NCI-H1436 treated with DMSO at 0.1 percent for 48 hours (cell line): ENCODE results near the gene ADK.

Experiments used
- DNase-seq: peaks from one replicate; lab custom pipeline; 2025; lab: John Stamatoyannopoulos, UW

The ADK gene

DNA sequence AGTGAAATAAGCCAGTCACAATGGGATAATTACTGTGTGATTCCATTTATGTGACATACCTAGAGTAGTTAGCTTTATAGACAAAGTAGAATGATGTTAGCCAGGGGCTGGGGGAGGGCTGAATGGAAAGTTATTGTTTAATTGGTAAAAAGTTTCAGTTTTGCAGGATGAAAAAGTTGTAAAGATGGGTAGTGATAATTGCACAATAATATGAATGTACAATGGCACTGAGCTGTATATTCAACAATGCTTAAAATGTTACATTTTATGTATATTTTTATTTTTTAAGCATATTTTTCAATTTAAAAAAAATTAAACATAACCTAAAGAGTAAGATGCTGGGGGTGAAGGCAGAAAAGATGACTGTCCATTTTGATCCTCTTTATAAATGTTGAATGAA, 459.3 kb downstream of the ADK start:
- DNase-seq = no peak

DNA sequence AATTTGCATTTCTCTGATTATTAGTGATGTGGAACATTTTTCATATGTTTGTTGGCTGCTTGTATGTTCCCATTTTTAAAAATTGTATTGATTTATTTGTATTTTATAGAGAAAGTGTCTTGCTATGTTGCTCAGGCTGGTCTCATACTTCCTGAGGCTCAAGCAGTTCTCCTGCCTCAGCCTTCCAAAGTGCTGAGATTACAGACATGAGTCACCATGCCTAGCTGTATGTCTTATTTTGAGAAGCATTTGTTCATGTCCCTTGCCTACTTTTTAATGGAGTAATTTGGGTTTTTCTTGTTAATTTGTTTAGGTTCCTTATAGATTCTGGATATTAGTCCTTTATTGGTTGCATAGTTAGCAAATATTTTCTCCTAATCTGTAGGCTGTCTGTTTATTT, 461.2 kb downstream of the ADK start:
- no peak for DNase-seq

DNA sequence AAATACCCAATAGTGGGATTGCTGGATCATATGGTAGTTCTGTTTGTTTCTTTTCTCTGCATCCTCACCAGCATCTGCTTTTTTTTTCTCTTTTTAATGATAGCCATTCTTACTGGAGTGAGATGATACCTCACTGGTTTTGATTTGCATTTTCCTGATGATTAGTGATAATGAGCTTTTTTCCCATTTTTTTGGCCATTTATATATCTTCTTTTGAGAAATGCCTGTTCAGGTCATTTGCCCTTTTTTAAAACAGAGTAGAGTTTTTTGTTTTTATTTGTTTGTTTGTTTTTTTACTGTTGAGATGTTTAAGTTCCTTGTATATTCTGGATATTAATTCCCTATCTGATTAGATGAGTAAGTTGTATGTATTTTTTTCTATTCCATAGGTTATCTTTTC, 469.6 kb downstream of the ADK start:
- DNase-seq = no peak

GRCh38 chr10:74623786-74624185, 472.8 kb downstream of the ADK start:
- no peak for DNase-seq

- DNase-seq = no peak
These were observed 473.5 kb downstream of the ADK start for GRCh38 chr10:74624501-74624900.

DNA sequence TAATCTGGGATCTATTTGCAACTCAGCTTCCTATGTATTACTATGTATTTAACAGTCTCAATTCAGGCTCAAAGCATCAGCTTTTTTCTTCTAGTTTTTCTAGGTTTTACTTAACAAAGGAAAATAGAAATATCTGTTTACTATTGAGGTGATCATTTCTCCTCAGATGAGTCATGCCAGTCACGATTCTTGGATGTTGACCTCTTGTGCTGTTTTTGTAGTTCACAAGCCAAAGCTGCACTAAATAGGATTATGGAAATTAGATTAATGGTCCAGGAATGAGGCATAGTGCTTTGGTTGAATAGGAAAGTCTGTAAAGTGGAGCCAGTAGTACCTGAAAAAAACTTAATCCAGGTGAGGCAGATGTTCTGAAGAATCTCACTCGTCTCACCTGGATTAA, 477.1 kb downstream of the ADK start:
- no peak for DNase-seq

DNA sequence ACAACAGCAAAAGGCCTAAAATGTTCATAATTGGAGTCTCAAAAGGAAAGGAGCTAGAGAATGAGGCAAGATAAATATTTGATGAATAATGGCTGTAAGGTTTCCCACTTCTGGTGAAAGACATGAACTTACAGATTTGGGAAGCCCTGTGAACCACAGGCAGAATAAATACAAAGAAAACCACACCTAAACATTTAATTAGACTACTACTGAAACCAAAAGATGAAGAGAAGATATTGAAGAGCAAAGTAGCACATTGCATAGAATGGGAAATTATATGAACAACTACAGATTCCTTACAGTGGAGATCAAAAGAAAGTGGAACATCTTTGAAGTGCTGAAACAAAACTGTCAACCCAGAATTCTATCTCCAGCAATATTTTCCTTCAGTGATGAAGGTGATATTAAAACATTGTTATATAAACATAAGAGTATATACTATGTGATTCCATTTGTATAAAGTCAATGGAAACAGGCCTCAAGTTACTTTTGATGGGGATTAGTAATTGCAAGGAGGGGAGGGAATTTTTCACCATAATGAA, 484.0 kb downstream of the ADK start:
- no peak for DNase-seq

DNA sequence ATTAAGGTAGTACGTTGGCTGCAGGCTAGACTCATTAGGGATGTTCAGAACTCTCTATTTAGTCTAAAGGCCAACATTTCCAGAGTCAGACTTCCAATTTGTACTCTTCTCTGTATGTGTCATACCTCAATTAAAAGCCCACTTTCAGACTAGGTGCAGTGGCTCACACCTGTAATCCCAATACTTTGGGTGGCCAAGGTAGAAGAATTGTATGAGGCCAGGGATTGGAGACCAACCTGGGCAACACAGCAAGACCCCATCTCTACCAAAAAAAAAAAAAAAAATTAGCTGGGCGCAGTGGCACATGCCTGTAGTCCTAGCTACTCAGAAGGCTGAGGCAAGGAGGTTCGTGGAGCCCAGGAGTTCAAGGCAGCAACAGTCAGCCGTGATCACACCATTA, 484.6 kb downstream of the ADK start:
- no peak for DNase-seq

DNA sequence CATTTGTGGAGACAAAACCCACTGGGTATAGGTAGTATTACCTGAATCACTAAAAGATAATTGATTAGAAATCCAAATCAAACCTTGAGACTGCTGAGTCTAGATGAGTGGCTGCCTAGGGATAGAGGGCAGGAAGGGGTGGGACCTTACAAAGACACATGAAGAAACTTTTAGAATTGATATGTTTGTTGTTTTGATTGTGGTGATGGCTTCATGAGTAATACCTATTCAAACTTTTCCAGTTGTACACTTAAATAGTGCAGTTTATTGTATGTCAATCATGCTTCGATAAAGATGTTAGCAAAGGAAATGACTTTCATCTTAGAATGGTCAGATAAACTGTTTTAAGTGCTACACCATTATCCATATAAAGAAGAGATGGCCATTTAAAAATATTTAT, 486.7 kb downstream of the ADK start:
- no peak for DNase-seq

GRCh38 chr10:74640134-74640921, 489.3 kb downstream of the ADK start:
- peak; percentile 79 for DNase-seq

- DNase-seq = no peak
These were observed 490.6 kb downstream of the ADK start for GRCh38 chr10:74641659-74642058.

- DNase-seq = no peak
These were observed 492.0 kb downstream of the ADK start for GRCh38 chr10:74642901-74643595.

DNA sequence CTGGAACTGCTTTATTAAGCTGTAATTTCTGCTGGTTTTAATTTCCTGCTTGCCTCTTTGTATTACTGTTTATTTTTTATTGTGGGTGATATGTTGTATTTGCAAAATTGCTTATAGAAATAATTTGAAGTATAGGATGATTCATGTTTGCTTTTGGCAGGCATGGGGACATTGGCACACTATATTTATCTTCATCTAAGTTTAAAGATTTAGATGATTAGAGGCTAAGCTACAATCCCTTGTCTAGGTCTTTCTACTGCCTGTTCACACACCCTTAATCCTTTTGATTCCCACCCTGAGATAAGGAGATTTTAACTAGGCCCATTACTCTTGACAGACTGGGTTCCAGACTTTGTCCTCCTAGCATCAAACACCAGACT, 492.6 kb downstream of the ADK start:
- no peak for DNase-seq

GRCh38 chr10:74644738-74645137, 493.7 kb downstream of the ADK start:
- no peak for DNase-seq

DNA sequence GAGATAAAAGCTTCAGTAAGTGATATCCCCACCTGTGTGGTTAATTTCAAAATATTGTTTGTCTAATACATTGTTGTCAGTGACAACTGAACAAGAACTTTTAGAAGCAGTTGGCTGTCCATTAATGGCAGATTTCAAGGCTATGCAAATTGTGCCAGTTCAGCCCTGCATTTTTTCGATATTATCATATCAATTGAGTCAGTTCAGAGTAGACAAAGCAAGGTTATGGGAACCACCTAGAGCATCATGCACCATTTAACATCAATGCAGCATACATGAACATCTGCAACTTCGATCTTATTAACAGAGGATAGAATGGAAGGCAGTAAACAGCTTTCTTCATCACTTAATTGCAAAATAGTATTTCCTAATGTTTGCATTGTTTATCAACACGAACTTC, 494.7 kb downstream of the ADK start:
- no peak for DNase-seq

- no peak for DNase-seq
These were observed 499.6 kb downstream of the ADK start for GRCh38 chr10:74650613-74651012.

DNA sequence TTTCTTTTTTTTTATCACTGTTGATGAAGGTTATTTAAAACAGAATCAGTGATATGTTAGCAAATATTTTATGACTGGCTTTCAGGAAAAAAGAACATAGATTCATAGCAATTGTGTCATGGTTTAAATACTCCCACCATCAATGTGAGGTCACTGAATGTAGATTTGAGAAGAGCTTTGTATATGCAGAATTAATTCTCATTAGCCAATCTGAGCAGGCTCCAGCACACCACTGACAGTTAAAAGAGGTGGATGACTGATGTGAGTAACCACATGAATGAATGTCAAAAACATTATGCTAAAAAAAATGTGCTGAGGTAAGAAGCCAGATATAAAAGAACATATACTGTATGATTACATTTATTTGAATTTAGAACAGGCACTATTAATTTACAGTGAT, 500.5 kb downstream of the ADK start:
- DNase-seq = no peak

GRCh38 chr10:74652664-74653063, 501.6 kb downstream of the ADK start:
- no peak for DNase-seq

GRCh38 chr10:74658511-74658910, 507.5 kb downstream of the ADK start:
- DNase-seq = no peak

DNA sequence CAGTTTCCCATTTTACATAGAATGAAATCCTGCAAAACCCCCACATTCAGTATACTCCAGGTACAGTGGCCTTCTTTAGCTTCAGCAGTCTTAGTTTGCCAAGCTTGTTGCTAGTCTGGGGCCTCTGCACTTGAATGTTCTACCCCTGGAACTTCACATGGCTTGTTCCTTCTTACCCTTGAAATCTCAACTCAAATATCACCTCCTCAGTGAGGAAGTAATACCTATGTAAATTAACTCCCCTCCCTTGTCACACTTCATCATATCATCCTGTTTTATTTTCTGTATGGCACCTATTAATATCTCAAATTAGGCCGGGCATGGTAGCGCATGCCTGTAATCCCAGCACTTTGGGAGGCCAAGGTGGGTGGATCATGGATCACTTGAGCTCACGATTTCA, 511.6 kb downstream of the ADK start:
- no peak for DNase-seq

GRCh38 chr10:74669210-74669609, 518.2 kb downstream of the ADK start:
- DNase-seq = no peak

GRCh38 chr10:74671716-74672115, 520.7 kb downstream of the ADK start:
- DNase-seq = no peak

DNA sequence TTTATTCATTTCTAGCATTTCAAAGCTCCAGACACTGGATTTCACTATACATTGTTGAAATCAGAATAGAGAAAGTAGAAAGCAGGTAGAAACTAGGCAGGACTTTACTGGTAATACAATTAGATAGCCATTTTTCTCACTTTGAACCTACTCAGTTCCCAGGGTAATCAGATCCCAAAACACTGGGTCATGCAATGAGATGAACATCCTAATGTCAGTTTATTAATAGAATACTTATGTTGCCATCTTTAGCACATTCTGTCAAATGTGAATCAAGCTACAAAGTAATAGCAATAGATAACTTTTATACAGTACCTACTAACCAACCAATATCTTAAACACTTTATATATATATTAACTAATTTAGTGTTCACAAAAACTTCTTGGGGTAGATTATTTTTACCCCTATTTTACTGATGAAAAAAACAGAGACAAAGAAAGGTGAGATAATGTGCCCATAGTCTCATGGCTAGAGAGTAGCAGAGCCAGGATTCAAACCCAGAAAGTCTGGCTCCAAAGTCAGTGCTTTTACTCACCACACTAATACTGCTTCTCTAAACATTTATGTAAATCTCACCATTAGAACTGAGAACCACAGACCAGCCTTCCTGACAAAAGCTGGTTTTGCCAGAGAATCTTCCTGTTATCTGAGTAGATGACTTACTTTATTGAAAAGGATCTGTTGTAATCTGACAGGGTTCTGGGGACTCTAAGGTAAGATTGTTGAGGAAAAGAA, 521.6 kb downstream of the ADK start:
- DNase-seq = no peak
